T-helper 1 cell treated with Interleukin-12 subunit alpha and Interleukin-12 subunit beta and Interleukin-4 antibody, amounts not matched to agents 30 μg/mL and 1 μg/mL, for 36 hours (primary cell): ENCODE results near the gene MYNN.

Experiments
- H3K27ac Mint-ChIP-seq: one replicate; pipeline ENCODE4 v1.8.0; 2021; ENCODE audit warnings: mild to moderate bottlenecking, mixed read lengths
- H3K27me3 Mint-ChIP-seq: one replicate; pipeline ENCODE4 v1.8.0; 2021; ENCODE audit warnings: low read depth, mixed read lengths
- H3K36me3 Mint-ChIP-seq: one replicate; pipeline ENCODE4 v1.8.0; 2021; ENCODE audit warnings: low read depth, mixed read lengths
- H3K4me1 Mint-ChIP-seq: one replicate; pipeline ENCODE4 v1.8.0; 2021; ENCODE audit warnings: low read depth, mixed read lengths
- H3K4me3 Mint-ChIP-seq: one replicate; pipeline ENCODE4 v1.8.0; 2021; ENCODE audit warnings: mild to moderate bottlenecking, moderate library complexity, mixed read lengths
- H3K9me3 Mint-ChIP-seq: one replicate; pipeline ENCODE4 v1.8.0; 2021; ENCODE audit warnings: mixed read lengths

Gene MYNN

DNA sequence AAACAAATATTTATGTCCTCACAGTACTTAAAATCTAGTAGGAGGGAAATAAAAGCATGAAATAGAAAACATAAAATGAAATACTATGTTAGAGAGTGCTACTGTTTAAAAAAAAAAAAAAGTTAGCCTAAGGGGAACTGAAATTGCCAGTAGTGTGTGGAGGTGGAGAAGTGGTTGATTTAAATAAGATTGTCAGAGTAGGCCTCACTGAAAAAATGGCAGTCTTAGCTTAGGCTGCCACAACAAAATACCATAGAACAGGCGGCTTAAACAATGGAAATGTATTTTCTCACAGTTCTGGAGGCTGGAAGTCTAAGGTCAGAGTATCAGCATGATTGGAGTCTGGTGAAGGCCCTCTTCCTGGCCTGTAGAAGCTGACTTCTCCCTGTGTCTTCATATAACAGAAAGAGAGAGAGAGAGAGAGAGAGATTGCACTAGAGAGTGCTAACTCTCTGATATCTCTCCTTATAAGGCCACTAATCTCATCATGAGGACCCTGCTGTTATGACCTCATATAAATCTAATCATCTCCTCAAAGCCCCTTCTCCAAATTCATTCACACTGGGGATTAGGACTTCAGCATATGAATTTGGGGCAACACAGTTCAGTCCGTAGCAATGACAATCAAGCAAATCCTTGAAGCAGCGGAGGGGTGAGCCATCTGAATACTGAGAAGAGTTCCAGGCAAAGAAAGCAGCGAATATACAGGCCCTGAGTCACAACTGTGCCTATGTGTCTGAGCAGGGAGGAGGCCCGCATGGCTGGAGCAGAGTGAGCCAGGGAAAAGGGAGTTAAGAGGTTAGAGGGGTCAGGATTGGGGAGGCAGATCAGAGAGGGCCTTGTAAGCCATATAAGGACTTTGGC lies 63.1 kb downstream of the MYNN start:
- H3K27ac Mint-ChIP-seq: no peak overlapping the region
- H3K4me1 Mint-ChIP-seq: no peaks in the 10 kb centered on the region

DNA sequence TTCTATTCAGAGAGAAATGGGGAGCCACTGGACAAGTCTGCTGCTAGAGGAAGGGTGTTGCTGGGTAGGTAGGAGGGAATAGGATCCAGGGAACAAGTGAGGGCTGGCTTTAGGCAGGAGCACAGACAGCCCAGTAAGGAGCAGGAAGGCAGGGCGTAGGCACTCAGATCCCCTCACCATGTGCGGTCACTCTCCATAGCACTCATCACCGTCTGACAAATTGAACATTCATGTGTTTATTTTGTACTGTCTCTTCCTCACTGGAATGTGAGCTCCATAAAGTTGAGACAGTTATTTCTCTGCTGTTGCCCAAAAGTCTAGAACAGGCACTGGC lies 63.7 kb downstream of the MYNN start:
- Mint-ChIP-seq H3K36me3 (no peaks in the 10 kb centered on the region), H3K4me3 (no peak overlapping the region), H3K27ac (no peak overlapping the region), H3K9me3 (no peaks in the 10 kb centered on the region), H3K27me3 (peaks cover 9% of the 10 kb centered on the region), H3K4me1 (no peaks in the 10 kb centered on the region)

More for the DNA sequence above, 63.1 kb downstream of the MYNN start:
- Mint-ChIP-seq H3K27me3 (peaks cover 7% of the 10 kb centered on the region), H3K4me3 (no peak overlapping the region), H3K9me3 (no peaks in the 10 kb centered on the region), H3K36me3 (no peaks in the 10 kb centered on the region)

DNA sequence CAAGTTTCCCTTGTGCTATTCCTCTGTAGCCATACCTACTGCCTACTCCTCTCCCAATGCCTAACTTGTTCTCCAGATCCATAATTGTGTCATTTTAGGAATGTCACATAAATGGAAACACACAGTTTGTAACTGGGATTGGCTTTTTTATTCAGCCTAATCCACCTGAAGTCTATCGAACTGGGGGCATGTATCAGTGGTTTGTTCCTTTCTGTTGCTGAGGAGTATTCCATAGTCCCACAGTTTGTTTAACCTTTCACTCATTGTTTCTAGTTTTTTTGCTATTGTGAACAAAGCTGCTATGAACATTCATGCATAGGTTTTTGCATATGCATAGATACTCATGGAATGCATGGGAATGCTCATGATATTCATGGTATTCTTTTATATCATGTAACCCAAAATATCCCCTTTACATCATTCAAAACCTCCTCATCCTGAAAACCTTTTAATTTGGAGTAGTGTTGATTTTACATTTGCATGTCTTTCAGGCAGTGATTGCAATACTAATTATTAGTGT lies 65.4 kb downstream of the MYNN start:
- Mint-ChIP-seq H3K4me3 (no peak overlapping the region), H3K36me3 (no peaks in the 10 kb centered on the region), H3K27me3 (peaks cover 8% of the 10 kb centered on the region), H3K9me3 (no peaks in the 10 kb centered on the region), H3K4me1 (no peaks in the 10 kb centered on the region), H3K27ac (no peak overlapping the region)
